ENCODE results near the gene FBXO34.

DNA sequence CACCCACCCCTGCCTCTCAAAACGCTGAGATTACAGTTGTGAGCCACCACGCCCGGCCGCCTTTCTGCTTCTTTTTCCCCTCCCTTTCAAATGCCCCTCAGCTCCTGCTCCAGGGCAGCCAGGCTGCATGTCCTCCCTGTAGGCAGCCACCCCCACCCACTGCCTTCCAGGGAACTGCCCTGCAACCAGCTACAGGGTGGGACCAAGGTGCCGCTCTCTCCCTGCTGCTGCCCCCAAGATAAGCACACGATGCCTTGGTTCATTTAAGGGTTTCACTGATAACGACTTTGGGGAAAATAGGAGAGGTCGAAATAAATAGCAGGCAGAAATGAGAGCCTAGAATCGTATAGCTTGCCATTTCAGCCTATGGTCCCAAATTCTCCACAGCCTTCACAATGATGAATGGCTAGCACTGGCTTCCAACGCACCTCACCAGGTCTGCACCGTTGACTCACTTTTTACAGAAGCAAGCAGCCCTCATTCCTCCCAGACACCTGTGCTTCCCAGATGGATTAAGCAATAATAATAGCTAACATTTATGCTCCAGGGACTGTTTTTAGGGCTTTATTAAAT lies 99.7 kb downstream of the FBXO34 start:
- TF ChIP-seq CTCF (IDR thresholded peaks at IDR 0.05; ENCODE audit: borderline replicate concordance, extremely low read depth, low read length, poor library complexity, severe bottlenecking): no peak
- no peak for TF ChIP-seq EZH2 (IDR thresholded peaks at IDR 0.05; ENCODE audit: borderline replicate concordance, low read depth, low read length, severe bottlenecking)
